T-helper 9 cell (primary cell): ENCODE results near the gene CACNB4.
"Not testable (repeated sequence)": the region's sequence is repeated elsewhere in the genome, so short reads cannot be mapped to it uniquely, and the experiment has no call there.

Experiments
- DNase-seq: peaks from one replicate; pipeline ENCODE4 v3.0.0-alpha.2; 2020

CACNB4 gene

GRCh38 chr2:151808258-151809072 lies 290.4 kb downstream of the CACNB4 start:
- no peak for DNase-seq

DNA sequence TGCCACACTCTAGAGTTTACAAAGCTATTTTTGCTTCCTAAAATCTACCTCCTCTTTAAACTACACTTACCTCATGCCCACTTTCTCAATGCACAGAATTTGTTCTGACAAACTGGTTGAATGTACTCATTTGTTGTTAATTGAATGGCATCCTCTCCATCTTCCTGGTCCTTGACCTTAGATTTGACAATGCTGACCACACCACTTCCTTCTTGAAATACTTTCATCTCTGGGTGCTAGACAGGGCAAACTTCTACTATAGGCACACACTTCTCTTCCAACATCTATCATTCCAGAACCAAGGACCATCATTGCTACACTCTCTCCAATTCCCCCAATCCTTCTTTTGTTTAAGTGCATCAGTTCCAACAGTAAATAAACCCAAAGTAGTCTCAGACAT lies 292.9 kb downstream of the CACNB4 start:
- DNase-seq, result no peak

DNA sequence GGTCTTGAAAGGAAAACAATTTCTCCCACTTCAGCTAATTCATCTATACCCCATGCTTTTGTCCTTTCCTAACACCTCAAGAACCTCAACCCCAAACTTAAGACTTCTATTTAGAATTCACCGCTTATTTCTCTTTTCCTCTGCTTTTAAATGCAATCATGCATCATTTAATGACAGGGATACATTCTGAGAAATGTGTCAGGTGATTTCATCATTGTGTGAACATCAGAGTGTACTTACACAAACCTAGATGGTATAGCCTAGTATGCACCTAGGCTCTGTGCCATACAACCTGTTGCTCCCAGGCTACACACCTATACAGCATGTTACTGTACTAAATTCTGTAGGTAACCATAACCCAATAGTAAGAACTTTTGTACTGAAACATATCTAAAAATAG lies 293.5 kb downstream of the CACNB4 start:
- no peak for DNase-seq

- no peak for DNase-seq
These were observed 295.0 kb downstream of the CACNB4 start for GRCh38 chr2:151803811-151804210.

GRCh38 chr2:151802315-151802714 lies 296.5 kb downstream of the CACNB4 start:
- no peak for DNase-seq

DNA sequence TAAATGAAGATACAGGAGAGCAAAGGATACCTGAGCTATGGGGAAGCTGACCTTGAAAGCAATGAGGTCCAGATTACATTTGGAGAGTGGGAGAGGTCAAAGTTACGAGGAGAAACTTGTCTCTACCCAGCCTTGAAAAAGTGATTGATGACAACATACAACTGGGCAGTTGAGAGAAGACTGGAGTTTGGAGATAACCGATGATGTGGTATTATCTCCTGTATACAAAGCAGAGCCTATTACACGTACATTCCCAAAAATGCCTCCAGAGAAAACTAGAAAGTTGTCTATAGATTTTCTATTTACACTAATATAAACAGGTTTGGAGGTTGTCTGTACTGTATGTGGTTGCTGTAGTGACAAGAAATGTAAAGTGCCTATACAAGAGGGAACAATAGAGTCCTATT lies 299.0 kb downstream of the CACNB4 start:
- no peak for DNase-seq

DNA sequence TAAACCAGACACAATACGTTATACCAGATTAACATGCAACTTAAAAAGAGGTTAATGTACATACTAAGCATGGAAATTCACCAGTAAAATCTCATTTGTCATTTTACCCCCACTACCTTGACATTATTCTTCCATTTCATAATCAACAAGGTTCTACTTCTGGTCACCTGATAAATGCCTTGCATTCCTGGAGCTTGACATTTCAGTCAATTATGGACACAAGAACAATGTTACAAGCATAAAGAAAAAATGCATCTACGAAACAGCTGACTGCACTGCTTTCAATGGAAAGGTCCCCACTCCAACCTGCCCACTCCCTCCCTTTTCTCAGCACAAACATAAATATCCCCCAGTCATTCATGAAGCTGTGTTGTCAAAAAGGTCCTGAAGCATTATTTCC lies 302.1 kb downstream of the CACNB4 start:
- no peak for DNase-seq

GRCh38 chr2:151795646-151796240 lies 303.1 kb downstream of the CACNB4 start:
- DNase-seq, result no peak

- not testable (repeated sequence) for DNase-seq
These were observed 304.4 kb downstream of the CACNB4 start for GRCh38 chr2:151794422-151794821.

GRCh38 chr2:151793123-151793522 lies 305.7 kb downstream of the CACNB4 start:
- no peak for DNase-seq

DNA sequence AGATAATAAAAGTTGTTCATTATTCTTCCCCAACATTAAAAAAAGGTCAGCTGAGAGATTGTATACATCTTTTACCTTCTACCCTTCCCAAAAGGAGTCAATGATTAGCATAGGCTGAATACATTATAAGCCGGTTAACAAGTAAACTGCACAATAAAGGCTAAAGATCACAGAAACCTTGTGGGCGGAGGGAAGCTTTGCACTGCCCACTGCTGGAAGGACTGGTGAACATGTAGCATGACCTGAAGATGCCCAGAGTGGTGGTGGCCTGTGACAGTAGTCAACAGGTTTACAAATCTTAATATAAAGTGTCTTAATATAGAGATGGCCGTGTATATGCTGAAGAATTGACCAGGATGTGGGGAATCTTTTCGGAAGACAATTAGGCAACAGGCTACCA lies 306.3 kb downstream of the CACNB4 start:
- no peak for DNase-seq

- no peak for DNase-seq
These were observed 307.3 kb downstream of the CACNB4 start for GRCh38 chr2:151791545-151791944.

- no peak for DNase-seq
These were observed 308.2 kb downstream of the CACNB4 start for GRCh38 chr2:151790689-151791088.

DNA sequence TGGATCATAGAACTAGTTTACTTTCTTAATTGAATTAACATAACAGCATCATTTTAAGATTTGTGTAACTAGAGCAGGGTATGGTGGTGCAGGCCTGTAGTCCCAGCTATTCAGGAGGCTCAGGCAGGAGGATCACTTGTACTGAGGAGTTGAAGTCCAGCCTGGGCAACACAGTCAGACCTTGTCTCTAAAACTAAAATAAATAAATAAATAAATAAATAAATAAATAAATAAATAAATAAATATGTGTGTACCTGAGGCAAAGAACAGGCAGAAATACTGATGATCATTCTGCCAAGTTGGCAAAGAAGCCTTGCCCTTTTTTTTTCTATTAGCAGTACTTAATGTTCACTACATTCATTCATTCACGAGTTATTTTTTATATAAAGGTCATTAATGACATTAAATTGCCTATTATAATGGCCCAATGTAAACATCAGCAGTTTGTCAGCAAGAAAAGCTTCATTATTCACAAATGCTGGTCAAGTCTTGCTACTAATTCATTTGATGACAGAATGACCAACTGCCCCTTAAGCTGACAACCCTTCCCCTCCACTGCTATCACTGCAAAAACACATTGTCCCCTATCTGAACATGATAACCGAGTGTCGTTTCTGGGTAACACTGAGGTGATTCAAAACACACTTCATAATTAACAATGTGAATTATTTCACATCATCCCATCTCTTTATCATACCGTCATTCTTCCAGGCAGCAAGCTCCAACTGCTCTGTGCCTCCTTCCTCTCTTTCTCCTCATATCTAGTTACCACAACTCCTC lies 309.6 kb downstream of the CACNB4 start:
- no peak for DNase-seq

- DNase-seq, result no peak
These were observed 312.4 kb downstream of the CACNB4 start for GRCh38 chr2:151786483-151786882.

- no peak for DNase-seq
These were observed 312.8 kb downstream of the CACNB4 start for GRCh38 chr2:151786077-151786476.

GRCh38 chr2:151783133-151783520 lies 315.7 kb downstream of the CACNB4 start:
- no peak for DNase-seq
